ENCODE results near the gene FADS3.

DNA sequence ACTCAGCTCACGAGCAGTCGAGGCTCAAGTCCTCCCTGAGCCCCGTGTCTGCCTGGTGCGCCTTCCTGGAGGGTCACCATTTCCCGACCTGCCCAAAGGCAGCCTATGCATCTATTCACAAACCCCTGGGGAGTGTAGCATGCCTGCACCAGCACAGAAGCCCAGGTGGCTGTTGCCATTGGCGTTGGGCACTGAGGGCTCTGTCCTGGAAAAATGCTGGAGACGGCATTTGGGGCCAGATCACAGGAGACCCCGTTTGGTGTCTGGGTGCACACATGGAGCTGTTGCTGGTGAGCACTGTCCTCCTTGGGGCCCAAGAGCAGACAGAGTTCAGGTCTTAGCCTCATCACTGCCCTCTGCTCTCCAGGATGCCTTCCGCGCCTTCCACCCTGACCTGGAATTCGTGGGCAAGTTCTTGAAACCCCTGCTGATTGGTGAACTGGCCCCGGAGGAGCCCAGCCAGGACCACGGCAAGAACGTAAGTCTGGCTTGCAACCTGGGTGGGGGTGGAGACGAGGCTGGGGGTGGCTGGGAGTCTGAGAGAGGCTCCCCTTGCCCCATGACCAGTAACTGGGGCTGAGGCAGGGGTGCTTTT lies 53.8 kb downstream of the FADS3 start:
- no peak for TF ChIP-seq POLR2A (IDR thresholded peaks at IDR 0.05)
- TF ChIP-seq, protein P1, sequence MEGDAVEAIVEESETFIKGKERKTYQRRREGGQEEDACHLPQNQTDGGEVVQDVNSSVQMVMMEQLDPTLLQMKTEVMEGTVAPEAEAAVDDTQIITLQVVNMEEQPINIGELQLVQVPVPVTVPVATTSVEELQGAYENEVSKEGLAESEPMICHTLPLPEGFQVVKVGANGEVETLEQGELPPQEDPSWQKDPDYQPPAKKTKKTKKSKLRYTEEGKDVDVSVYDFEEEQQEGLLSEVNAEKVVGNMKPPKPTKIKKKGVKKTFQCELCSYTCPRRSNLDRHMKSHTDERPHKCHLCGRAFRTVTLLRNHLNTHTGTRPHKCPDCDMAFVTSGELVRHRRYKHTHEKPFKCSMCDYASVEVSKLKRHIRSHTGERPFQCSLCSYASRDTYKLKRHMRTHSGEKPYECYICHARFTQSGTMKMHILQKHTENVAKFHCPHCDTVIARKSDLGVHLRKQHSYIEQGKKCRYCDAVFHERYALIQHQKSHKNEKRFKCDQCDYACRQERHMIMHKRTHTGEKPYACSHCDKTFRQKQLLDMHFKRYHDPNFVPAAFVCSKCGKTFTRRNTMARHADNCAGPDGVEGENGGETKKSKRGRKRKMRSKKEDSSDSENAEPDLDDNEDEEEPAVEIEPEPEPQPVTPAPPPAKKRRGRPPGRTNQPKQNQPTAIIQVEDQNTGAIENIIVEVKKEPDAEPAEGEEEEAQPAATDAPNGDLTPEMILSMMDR (IDR thresholded peaks at IDR 0.05): no peak
